Upper lobe of right lung (tissue), 1 donor: ENCODE results near the gene AVPR1A. TPM values are rescaled to one million over a fixed set of nuclear protein-coding genes. Genes with fewer than 3 reads are reported as not detected.
"Not testable (repeated sequence)": the region's sequence is repeated elsewhere in the genome, so short reads cannot be mapped to it uniquely, and the experiment has no call there.

Experiments
- ATAC-seq: fragments of 200-7000 bp; cut with Tn5 transposase; one replicate; pipeline ENCODE4 v1.9.1; 2020; ENCODE audit warnings: mild to moderate bottlenecking, moderate library complexity
- DNase-seq: peaks from one replicate; pipeline ENCODE4 v3.0.0-alpha.2; 2020
- H3K27ac ChIP-seq: fragments of 200-600 bp; one replicate; pipeline ENCODE4 v1.8.0; 2022
- H3K27me3 ChIP-seq: fragments of 200-600 bp; one replicate; pipeline ENCODE4 v1.8.0; 2022; ENCODE audit warnings: mild to moderate bottlenecking
- H3K36me3 ChIP-seq: fragments of 200-600 bp; one replicate; pipeline ENCODE4 v1.8.0; 2022
- H3K4me1 ChIP-seq: fragments of 200-600 bp; one replicate; pipeline ENCODE4 v1.8.0; 2022
- H3K4me3 ChIP-seq: fragments of 200-600 bp; one replicate; pipeline ENCODE4 v1.8.0; 2022; ENCODE audit warnings: mild to moderate bottlenecking
- H3K9me3 ChIP-seq: fragments of 200-600 bp; one replicate; pipeline ENCODE4 v1.8.0; 2022
- CTCF ChIP-seq: fragments of 200-600 bp; IDR thresholded peaks from one replicate; pipeline ENCODE4 v1.8.0; 2022; ENCODE audit warnings: antibody characterized with exemption
- intact Hi-C: fragments of 100-400 bp; cut with DNase I; formaldehyde crosslinking; loops from one replicate; pipeline ENCODE4 v1.11.0; 2022
- long read RNA-seq: library from polyadenylated mRNA; unstranded; transcript quantifications from one replicate; pipeline ENCODE4 v2.0.0, GENCODE V29; 2021
- total RNA-seq: library from RNA; stranded (reverse); fragmentation: NEBNext Ultra II Directional; extraction: Animal tissue kit (Norgen Biotek cat#: 25700); gene quantifications from one replicate; pipeline ENCODE4 v1.2.1, GENCODE V29; 2021
- donor health status: DM: no; HTN: yes; CAD: no; lungs with severe emphysema.

AVPR1A gene
- 1.7 TPM for total RNA-seq
- long read RNA-seq, full-length matches to known transcripts = 1 of 1 reads
- long read RNA-seq, partial matches to known transcripts = 0 of 1 reads
- long read RNA-seq, other reads (novel, unspliced or antisense) = 0 of 1 reads

- Histone ChIP-seq H3K9me3 (no peaks in the 10 kb centered on the region), H3K4me1 (peaks cover 17% of the 10 kb centered on the region), H3K27me3 (peaks cover 64% of the 10 kb centered on the region), H3K36me3 (no peaks in the 10 kb centered on the region), H3K27ac (no peak within 1 kb of the TSS), H3K4me3 (peak within 1 kb of the TSS; percentile 23)
- intact Hi-C loops = no loop called here
- peak; percentile 48 for ATAC-seq
- no peak for TF ChIP-seq CTCF
- DNase-seq = no peak
Observed at GRCh38 chr12:63150713-63151622, at the start of gene AVPR1A. Gene AVPR1A (minus strand): TSS chr12:63151201. CDS start chr12:63150836, 365 bp downstream.

GRCh38 chr12:63196168-63196567 is 45.2 kb upstream of the AVPR1A start:
- intact Hi-C loops = no loop called here
- Histone ChIP-seq H3K4me1 (no peaks in the 10 kb centered on the region), H3K36me3 (no peaks in the 10 kb centered on the region), H3K9me3 (no peaks in the 10 kb centered on the region), H3K27ac (no peak overlapping the region), H3K27me3 (no peaks in the 10 kb centered on the region), H3K4me3 (no peak overlapping the region)
- no peak for TF ChIP-seq CTCF
- no peak for DNase-seq
- no peak for ATAC-seq

- no peak for ATAC-seq
- no peaks in the 10 kb centered on the region for H3K4me1 ChIP-seq
- no peak overlapping the region for H3K4me3 ChIP-seq
- TF ChIP-seq CTCF = no peak
- H3K27ac ChIP-seq = no peak overlapping the region
- intact Hi-C loops = no loop called here
- no peaks in the 10 kb centered on the region for H3K9me3 ChIP-seq
- DNase-seq = no peak
- no peaks in the 10 kb centered on the region for H3K36me3 ChIP-seq
- no peaks in the 10 kb centered on the region for H3K27me3 ChIP-seq
Observed at GRCh38 chr12:63179224-63179623, 28.2 kb upstream of the AVPR1A start.

GRCh38 chr12:63170321-63170720 is 19.3 kb upstream of the AVPR1A start:
- no peaks in the 10 kb centered on the region for H3K36me3 ChIP-seq
- no peak for TF ChIP-seq CTCF
- intact Hi-C loops = no loop called here

GRCh38 chr12:63167741-63168140 is 16.7 kb upstream of the AVPR1A start:
- H3K4me3 ChIP-seq, H3K9me3 ChIP-seq, H3K27ac ChIP-seq, H3K36me3 ChIP-seq, H3K27me3 ChIP-seq, H3K4me1 ChIP-seq, DNase-seq, intact Hi-C loops, ATAC-seq: not testable (repeated sequence)

More at GRCh38 chr12:63170321-63170720, 19.3 kb upstream of the AVPR1A start:
- Histone ChIP-seq H3K9me3 (no peaks in the 10 kb centered on the region), H3K27me3 (no peaks in the 10 kb centered on the region), H3K4me3 (no peak overlapping the region), H3K4me1 (no peaks in the 10 kb centered on the region), H3K27ac (no peak overlapping the region)
- no peak for DNase-seq
- no peak for ATAC-seq

GRCh38 chr12:63164911-63165310 is 13.9 kb upstream of the AVPR1A start:
- TF ChIP-seq CTCF = no peak
- no peak for ATAC-seq

More at GRCh38 chr12:63164911-63165310, 13.9 kb upstream of the AVPR1A start:
- Histone ChIP-seq H3K9me3 (no peaks in the 10 kb centered on the region), H3K4me3 (no peak overlapping the region), H3K27me3 (no peaks in the 10 kb centered on the region), H3K36me3 (no peaks in the 10 kb centered on the region), H3K4me1 (no peaks in the 10 kb centered on the region), H3K27ac (no peak overlapping the region)
- no peak for DNase-seq
- intact Hi-C loops = no loop called here
